GM21529 (cell line): ENCODE results near the gene CMIP.

Experiments
- ATAC-seq: cut with Tn5 transposase; IDR thresholded peaks from one replicate; pipeline ENCODE4 v1.9.1; 2021; ENCODE audit not compliant: unreplicated experiment

Gene CMIP

GRCh38 chr16:81491541-81492188 lies 47.1 kb downstream of the CMIP start:
- ATAC-seq = no peak

GRCh38 chr16:81492311-81492761 lies 47.7 kb downstream of the CMIP start:
- ATAC-seq = no peak

GRCh38 chr16:81492965-81493754 lies 48.6 kb downstream of the CMIP start:
- no peak for ATAC-seq

DNA sequence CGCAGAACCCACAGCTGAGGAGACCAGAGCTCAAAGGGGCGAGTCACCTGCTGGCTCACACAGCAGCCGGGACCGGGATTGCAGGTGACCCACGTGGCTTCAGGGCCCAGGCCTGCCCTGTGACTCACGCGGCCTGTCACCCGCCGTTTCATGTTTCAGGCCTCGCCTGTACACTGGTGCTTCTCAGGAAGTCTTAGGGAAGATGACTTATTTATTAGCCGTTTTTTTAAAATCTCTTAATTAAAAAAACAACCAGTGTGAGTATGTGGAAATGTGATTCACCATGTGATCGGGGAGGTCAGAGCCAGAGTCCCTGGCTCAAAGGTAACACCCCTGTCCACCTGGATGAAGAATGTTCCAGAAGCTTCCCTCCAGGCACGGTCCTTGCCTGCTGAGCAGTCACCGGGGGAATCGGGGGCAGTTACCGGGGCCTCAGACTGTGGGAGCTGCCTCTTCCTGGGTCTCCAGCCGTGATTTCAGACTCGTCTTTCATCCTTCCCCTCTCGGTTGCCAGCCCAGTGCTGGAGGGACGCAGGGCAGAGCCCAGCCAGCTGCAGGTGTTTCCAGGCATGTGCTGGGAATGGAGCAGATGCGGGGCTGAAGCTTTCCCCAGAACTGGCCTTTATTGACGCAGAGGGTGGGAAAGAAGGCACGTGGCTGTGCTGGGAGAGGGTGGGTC lies 49.3 kb downstream of the CMIP start:
- no peak for ATAC-seq

DNA sequence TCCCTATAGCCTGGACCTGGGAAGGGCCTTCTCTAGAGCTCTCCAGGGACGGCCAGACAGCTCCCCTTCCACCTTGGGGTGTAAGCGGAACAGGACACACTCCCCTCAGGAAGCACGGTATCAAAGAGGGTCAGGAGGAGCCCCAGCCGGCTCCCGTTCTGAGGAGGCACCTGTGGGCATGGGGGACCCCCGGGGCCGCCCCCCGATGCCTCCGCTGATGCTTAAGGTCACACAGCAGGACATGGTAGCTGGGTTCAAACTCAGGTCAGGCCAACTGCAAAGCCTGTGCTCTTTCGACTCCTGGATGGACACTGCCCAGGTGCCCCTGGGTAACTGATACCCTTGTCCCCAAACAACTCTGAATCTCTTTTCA lies 49.8 kb downstream of the CMIP start:
- no peak for ATAC-seq

DNA sequence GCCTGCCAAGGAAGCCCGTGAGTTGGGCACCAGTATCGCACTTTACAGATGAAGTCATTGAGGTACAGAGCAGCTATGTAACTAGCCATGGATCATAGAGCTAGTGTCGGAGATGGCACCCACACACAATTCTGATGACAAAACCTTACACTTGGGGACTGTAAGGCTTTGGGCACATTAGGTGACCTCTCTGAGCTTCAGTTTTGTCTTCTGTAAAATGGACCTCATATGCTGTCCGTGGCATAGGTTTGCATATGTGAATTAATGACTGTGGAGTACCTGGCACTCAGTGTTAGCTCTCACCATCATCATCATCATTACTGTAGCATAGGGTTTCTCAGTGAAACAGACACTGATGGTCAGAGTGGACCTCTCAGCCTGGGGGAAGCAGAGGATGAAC lies 50.3 kb downstream of the CMIP start:
- ATAC-seq = no peak

DNA sequence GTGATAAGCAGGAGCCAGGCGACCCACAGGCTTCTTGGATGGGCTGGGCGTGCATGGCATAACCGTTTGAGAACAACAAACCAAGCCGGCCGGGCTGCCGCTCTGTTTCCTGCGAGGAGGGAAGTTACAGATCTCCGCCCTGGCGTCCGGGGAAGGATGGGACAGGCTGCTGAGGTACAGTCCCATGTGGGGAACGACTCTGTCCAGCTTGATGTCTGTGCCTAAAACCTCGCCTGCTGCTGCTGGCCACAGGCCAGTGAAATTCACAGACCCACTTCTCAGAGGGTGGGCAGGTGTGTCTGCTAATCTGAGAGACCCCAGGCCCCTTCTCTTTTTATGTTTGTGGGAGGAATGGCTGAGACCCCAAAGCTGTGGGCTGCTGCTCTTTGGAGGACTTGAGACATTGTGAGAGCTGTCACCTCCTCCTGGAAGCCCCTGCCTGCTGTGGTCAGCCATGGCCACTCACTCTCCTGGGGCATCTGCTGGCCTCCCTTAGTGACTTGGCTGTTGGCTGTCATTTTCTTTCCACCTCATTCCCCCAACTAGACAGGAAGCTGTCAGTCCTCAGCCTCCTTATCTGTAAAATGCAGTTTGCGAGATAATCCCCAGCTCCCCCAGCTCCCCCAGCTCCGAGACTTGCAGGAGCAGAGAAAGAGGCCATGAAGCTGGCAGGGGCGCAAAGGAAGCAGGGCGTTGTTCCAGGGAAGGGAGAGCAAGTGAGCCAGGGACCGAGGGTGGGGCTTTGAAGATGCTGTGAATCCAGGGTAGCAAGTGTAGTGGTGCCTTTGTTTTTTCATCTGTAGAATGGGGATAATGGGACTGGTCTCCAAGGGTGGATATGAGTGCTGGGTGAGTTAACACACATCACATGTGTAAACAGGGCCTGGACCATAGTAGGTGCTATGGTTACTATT lies 51.0 kb downstream of the CMIP start:
- no peak for ATAC-seq

DNA sequence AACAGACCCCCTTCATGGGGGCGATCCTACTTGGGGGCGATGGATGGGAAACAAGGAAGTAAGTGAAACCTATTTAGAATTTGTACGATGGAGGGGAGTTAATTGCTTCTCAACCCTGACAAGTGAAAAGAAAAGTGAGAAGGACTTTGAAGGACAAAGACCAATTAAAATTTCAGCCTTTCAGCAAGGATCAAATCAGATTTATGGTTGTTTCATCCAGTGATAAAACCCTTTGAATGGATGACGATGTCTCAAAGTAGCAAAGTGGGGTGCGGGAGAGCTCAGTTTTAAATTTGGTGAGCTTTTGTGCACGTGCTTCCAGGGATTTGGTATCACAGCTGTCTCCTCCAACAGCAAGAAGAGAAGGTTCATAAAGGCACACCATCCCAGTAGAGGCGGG lies 51.7 kb downstream of the CMIP start:
- no peak for ATAC-seq

- ATAC-seq = no peak
These were observed 52.1 kb downstream of the CMIP start for GRCh38 chr16:81496742-81497141.

GRCh38 chr16:81497690-81498089 lies 53.1 kb downstream of the CMIP start:
- peak; percentile 45 for ATAC-seq

- no peak for ATAC-seq
These were observed 53.7 kb downstream of the CMIP start for GRCh38 chr16:81498351-81498750.

DNA sequence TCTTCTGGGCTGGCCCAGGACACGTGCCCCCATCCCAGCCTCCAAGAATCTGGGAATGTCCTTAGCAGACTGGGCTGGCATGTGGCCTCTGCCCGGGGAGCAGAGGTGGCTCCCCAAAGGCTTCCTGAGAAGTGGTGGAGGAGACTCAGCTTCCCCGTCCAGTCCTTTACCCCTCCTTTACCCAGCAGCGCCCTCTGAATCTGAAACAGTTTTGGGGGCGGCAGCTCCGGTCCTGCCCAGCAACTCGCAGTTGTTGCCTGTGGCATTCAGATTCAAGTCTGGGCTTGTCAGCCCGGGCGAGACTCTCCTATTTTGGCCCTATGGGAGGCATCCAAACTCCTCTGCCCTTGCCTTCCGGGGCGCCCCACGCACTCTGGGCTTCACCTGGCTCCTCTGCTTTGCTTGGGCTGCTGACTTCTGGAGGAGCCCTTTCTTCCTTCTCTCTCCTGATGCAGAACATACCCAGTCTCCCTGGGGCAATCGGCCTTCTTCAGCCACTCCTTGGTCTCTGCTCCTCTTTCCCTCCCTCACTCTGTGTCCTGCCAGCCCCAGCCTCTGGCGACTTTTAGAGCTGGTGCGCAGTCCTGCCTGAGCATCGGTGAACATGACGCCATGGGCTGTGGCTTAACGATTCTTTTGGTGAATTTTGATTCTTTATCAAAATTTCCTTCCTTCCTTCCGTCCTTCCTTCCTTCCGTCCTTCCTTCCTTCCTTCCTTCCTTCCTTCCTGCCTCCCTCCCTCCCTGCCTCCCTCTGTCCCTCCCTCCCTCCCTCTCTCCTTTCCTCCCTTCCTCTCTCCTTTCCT lies 55.2 kb downstream of the CMIP start:
- no peak for ATAC-seq

- ATAC-seq = no peak
These were observed 56.4 kb downstream of the CMIP start for GRCh38 chr16:81500833-81501521.

GRCh38 chr16:81502396-81503070 lies 57.9 kb downstream of the CMIP start:
- ATAC-seq = no peak

- ATAC-seq = peak; percentile 81
These were observed 60.5 kb downstream of the CMIP start for GRCh38 chr16:81505011-81505661.

DNA sequence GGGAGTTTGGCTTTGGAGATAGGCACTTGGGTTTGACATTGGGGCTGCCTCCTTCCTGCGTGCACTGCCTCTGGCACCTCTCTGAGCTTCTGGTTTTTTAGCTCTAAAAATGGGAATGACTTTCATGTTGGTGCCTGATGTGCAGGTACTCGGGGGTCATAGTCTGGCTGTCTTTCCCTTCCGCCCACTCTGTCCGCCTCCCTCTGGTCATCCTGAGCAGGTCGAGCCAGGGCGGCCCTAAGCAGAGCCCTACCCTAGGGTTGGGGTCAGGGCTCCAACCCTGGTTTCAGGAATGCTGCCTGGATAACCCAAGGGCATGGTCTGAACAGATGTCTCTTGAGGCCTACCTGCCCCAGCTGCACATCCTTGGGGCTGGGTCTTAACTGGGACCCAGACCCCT lies 64.8 kb downstream of the CMIP start:
- ATAC-seq = no peak

- ATAC-seq = no peak
These were observed 65.4 kb downstream of the CMIP start for GRCh38 chr16:81510016-81510415.

GRCh38 chr16:81511371-81511770 lies 66.8 kb downstream of the CMIP start:
- ATAC-seq = no peak
